OCI-LY1 (cell line): ENCODE results near the gene CDC42BPB.

Source experiments
- EZH2 ChIP-seq: fragments of 200-600 bp; sonication (generic), shearing (Covaris generic); IDR thresholded peaks from 2 replicates; pipeline ENCODE4 v1.8.0; 2017; ENCODE audit warnings: borderline replicate concordance, mixed run types, mild to moderate bottlenecking, antibody characterized with exemption, low read length, moderate library complexity, mixed read lengths
- TF ChIP-seq, protein P1 (sequence below): fragments of 200-600 bp; sonication (generic), shearing (Covaris generic); IDR thresholded peaks from 2 replicates; pipeline ENCODE4 v1.5.1; 2017; ENCODE audit warnings: mild to moderate bottlenecking, antibody characterized with exemption, low read length, moderate library complexity, mixed read lengths

GRCh38 chr14:103103461-103104388 lies 46.4 kb upstream of the CDC42BPB start:
- TF ChIP-seq, protein P1, sequence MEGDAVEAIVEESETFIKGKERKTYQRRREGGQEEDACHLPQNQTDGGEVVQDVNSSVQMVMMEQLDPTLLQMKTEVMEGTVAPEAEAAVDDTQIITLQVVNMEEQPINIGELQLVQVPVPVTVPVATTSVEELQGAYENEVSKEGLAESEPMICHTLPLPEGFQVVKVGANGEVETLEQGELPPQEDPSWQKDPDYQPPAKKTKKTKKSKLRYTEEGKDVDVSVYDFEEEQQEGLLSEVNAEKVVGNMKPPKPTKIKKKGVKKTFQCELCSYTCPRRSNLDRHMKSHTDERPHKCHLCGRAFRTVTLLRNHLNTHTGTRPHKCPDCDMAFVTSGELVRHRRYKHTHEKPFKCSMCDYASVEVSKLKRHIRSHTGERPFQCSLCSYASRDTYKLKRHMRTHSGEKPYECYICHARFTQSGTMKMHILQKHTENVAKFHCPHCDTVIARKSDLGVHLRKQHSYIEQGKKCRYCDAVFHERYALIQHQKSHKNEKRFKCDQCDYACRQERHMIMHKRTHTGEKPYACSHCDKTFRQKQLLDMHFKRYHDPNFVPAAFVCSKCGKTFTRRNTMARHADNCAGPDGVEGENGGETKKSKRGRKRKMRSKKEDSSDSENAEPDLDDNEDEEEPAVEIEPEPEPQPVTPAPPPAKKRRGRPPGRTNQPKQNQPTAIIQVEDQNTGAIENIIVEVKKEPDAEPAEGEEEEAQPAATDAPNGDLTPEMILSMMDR = no peak
- no peak for TF ChIP-seq EZH2
